Activated CD4-positive, alpha-beta T cell treated with anti-CD3 and anti-CD28 coated beads for 48 hours (primary cell): ENCODE results near the gene ANKRD65.
"Not testable (repeated sequence)": the region's sequence is repeated elsewhere in the genome, so short reads cannot be mapped to it uniquely, and the experiment has no call there.

Experiments
- DNase-seq: peaks from one replicate; pipeline ENCODE4 v3.0.0-alpha.2; 2020

ANKRD65 gene

GRCh38 chr1:1421147-1421906, at the start of gene ANKRD65:
Gene ANKRD65 (minus strand): TSS chr1:1421276. CDS start chr1:1421005, 271 bp downstream.
- no peak for DNase-seq

- DNase-seq, result not testable (repeated sequence)
Measured at GRCh38 chr1:1468196-1468985, 47.3 kb upstream of the ANKRD65 start.

DNA sequence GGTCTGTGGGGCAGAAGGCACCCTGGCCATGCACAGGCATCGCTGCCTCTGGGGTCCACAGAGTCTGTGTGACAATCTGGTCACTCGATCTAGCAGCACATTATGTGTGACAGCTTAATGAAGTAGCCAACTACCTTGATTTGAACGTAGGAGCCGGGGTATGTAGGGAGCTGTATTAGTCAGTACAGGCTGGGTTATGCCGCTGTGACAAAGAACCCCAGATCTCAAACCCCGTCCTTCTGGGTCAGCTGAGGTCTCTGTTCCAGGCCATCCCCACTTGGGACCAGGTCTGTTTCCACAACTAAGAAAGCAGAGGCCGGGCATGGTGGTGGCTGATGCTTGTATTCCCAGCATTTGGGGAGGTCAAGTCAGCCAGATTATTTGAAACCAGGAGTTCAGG, 42.2 kb upstream of the ANKRD65 start:
- no peak for DNase-seq

GRCh38 chr1:1462318-1462966, 41.4 kb upstream of the ANKRD65 start:
- DNase-seq, result no peak

- DNase-seq, result no peak
Measured at GRCh38 chr1:1461721-1462317, 40.7 kb upstream of the ANKRD65 start.

DNA sequence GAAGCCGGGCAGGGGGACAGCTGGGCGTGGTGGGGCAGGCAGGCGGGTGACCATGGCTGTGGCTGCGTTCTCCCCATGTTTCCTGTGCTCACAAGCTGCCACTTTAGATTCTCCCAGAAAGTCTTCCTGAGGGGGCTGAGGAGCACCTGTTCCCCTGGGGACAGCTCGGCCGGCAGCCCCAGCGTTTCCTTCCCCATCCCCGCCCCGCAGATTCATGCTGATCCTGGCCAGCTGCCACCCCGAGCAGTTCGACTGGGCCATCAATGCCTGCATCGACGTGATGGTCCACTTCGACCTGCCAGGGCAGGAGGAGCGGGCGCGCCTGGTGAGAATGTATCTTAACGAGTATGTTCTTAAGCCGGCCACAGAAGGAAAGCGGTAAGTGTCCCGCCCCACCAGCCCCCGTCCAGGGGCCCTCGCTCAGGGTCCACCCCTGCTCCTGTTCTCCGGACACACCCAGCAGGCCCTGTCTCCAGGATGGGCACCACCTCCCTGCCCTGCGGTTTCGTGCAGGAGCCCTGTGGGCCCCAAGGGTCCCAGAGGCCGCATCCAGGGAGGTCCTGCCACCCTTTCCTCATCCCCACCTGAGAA, 39.6 kb upstream of the ANKRD65 start:
- DNase-seq, result no peak

GRCh38 chr1:1459711-1460110, 38.6 kb upstream of the ANKRD65 start:
- DNase-seq, result not testable (repeated sequence)

DNA sequence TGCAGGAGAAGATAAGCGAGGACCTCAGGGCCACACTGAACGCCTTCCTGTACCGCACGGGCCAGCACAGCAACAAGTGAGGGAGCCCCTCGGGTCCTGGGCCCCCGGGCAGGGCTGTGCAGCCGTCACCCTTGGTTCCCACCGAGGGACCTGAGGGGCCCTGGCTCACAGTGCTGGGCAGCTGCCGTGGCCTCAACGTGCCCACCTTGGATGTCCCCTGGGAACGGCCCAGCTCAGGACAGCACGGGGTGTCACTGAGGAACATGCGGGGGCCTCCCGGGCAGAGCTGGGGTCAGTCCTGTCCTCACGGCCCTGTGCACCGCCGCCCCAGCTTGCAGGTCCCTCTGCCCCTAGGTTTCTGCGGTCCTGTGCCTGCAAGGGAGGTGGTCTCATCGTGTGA, 38.1 kb upstream of the ANKRD65 start:
- DNase-seq, result not testable (repeated sequence)

- DNase-seq, result not testable (repeated sequence)
Measured at GRCh38 chr1:1456683-1457255, 35.7 kb upstream of the ANKRD65 start.

DNA sequence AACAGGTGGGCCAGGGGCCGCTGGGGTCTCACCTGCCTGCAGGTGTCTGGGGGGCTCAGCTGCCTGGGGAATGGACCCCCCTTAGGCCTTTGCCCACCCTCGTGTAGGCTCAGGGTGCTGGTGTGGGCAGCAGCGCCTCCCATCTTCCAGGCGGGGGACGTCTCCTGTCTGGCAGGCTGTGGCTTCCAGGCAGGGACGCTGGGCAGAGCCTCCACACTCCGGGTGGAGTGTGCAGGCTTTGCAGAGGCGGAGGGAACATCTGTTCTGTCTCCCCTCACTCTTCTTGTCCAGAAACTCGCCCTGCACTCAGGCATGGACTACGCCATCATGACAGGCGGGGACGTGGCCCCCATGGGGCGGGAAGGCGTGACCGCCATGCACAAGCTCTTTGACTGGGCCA, 34.9 kb upstream of the ANKRD65 start:
- not testable (repeated sequence) for DNase-seq

- DNase-seq, result no peak
Measured at GRCh38 chr1:1455366-1455884, 34.3 kb upstream of the ANKRD65 start.

- DNase-seq, result not testable (repeated sequence)
Measured at GRCh38 chr1:1454286-1455056, 33.4 kb upstream of the ANKRD65 start.

DNA sequence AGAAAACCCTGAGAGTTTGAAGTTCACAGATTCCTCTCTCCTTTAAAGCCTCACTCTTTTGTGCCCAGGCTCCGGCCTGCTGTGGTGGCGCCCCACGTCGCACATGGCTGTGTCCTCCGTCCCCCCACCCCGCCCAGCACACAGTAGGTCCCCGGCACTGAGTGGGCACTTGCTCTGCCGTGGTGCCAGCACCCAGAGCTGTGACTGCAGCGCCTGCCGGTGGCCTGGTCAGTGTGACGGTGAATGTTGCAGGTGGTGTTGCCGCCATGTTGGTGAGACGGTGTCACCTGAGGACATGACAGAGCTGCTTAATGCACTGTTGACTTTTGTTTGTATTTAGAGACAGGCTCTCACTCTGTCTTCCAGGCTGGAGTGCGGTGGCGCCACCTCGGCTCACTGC, 31.8 kb upstream of the ANKRD65 start:
- no peak for DNase-seq

GRCh38 chr1:1452365-1452739, 31.3 kb upstream of the ANKRD65 start:
- not testable (repeated sequence) for DNase-seq

GRCh38 chr1:1451696-1452364, 30.8 kb upstream of the ANKRD65 start:
- DNase-seq, result no peak

GRCh38 chr1:1450616-1451015, 29.5 kb upstream of the ANKRD65 start:
- DNase-seq, result not testable (repeated sequence)

DNA sequence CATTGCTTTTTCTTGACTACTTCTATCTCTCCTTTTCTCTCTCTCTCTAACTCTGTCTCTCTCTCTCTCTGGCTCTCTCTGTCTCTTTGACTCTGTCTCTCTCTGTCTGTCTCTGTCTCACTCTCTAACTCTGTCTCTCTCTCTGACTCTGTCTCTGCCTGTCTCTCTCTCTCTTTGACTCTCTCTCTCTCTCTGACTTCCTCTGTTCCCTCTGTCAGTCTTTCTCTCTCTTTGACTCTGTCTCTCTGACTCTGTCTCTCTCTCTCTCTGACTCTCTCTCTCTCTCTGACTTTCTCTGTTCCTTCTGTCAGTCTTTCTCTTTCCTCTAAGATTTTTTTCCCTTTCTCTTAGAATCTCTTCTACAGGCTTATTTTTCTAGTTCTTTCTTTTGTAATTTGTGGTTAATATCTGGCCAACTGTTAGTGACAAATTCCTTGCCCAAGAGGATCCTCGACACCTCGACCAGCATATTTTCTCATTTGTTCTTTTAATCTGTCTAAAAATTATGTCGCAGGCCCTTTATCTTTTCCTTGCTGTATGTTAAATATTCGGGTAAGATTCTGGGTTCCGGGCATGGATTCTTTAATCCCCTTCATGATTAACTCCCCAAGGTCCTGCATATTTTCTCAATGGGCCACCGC, 28.1 kb upstream of the ANKRD65 start, which contains the start of gene ATAD3C:
Gene ATAD3C, plus strand, starts transcription at position 591 of the 641 bp plus-strand sequence. CDS start 995 bp downstream, outside the sequence.
- no peak for DNase-seq

DNA sequence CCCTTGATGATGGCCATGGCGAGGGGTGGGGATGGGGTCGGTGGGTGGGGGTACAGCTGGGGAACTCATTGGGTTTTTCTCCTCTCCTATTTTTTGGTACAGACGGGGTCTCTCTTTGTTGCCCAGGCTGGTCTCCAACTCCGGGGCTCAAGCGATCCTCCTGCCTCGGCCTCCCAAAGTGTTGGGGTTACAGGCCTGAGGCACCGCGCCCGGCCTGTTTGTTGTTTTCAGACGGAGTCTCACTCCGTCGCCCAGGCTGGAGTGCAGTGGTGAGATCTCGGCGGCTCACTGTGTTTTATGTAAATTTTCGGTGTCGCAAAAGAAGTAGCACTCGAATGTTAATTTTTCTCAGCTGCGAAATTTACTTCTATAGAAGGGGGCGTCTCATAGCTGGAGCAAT, 25.6 kb upstream of the ANKRD65 start:
- not testable (repeated sequence) for DNase-seq

GRCh38 chr1:1442069-1442770, 21.1 kb upstream of the ANKRD65 start:
- DNase-seq, result no peak
